Superior temporal gyrus (tissue), 1 donor: ENCODE measurements around the gene NACA2.
"Not testable (repeated sequence)": the region's sequence is repeated elsewhere in the genome, so short reads cannot be mapped to it uniquely, and the experiment has no call there.

Experiments used
- DNase-seq: peaks from one replicate; pipeline ENCODE4 v3.0.0-alpha.2; 2016; ENCODE audit errors: extremely low spot score

Gene NACA2

GRCh38 chr17:61591018-61591417, at the start of gene NACA2:
TSS of gene NACA2 (minus strand) at chr17:61591219. CDS start at chr17:61591180, 39 bp downstream.
- no peak for DNase-seq

GRCh38 chr17:61639818-61640217, 48.8 kb upstream of the NACA2 start:
- no peak for DNase-seq

- DNase-seq = no peak
Measured at GRCh38 chr17:61638087-61638486, 47.1 kb upstream of the NACA2 start.

- peak; percentile 14 for DNase-seq
Measured at GRCh38 chr17:61635913-61636432, 45.0 kb upstream of the NACA2 start.

- DNase-seq = no peak
Measured at GRCh38 chr17:61634942-61635538, 44.0 kb upstream of the NACA2 start.

- no peak for DNase-seq
Measured at GRCh38 chr17:61634011-61634539, 43.1 kb upstream of the NACA2 start.

- DNase-seq = no peak
Measured at GRCh38 chr17:61632826-61633225, 41.8 kb upstream of the NACA2 start.

- no peak for DNase-seq
Measured at GRCh38 chr17:61631800-61632199, 40.8 kb upstream of the NACA2 start.

GRCh38 chr17:61628158-61628557, 37.1 kb upstream of the NACA2 start:
- not testable (repeated sequence) for DNase-seq

- DNase-seq = no peak
Measured at GRCh38 chr17:61627658-61628057, 36.6 kb upstream of the NACA2 start.

GRCh38 chr17:61627125-61627524, 36.1 kb upstream of the NACA2 start:
- no peak for DNase-seq

- DNase-seq = no peak
Measured at GRCh38 chr17:61625564-61625963, 34.5 kb upstream of the NACA2 start.

- DNase-seq = no peak
Measured at GRCh38 chr17:61624951-61625350, 33.9 kb upstream of the NACA2 start.

- no peak for DNase-seq
Measured at GRCh38 chr17:61621317-61621716, 30.3 kb upstream of the NACA2 start.

- DNase-seq = no peak
Measured at GRCh38 chr17:61619953-61620352, 28.9 kb upstream of the NACA2 start.

GRCh38 chr17:61619493-61619892, 28.5 kb upstream of the NACA2 start:
- no peak for DNase-seq

GRCh38 chr17:61618950-61619349, 27.9 kb upstream of the NACA2 start:
- DNase-seq = no peak

- DNase-seq = no peak
Measured at GRCh38 chr17:61617330-61617729, 26.3 kb upstream of the NACA2 start.

- DNase-seq = no peak
Measured at GRCh38 chr17:61616783-61617182, 25.8 kb upstream of the NACA2 start.

- DNase-seq = no peak
Measured at GRCh38 chr17:61614219-61614618, 23.2 kb upstream of the NACA2 start.

GRCh38 chr17:61611323-61611722, 20.3 kb upstream of the NACA2 start:
- DNase-seq = no peak

- no peak for DNase-seq
Measured at GRCh38 chr17:61605692-61606091, 14.7 kb upstream of the NACA2 start.

- DNase-seq = no peak
Measured at GRCh38 chr17:61601297-61601696, 10.3 kb upstream of the NACA2 start.

- no peak for DNase-seq
Measured at GRCh38 chr17:61600621-61601020, 9.6 kb upstream of the NACA2 start.
